Measurements from ENCODE around the gene CDO1.

The CDO1 gene

GRCh38 chr5:115813719-115814118, 2.7 kb downstream of the CDO1 start:
- no peak for TF ChIP-seq EGR1 (IDR thresholded peaks at IDR 0.05)
- no peak for TF ChIP-seq CREB1 (IDR thresholded peaks at IDR 0.05; ENCODE audit: low read depth)
- no peak for TF ChIP-seq YY1 (IDR thresholded peaks at IDR 0.05; ENCODE audit: low read depth)
- no peak for TF ChIP-seq NFIC (IDR thresholded peaks at IDR 0.05)
- TF ChIP-seq REST (IDR thresholded peaks at IDR 0.05; ENCODE audit: low read depth): no peak
- TF ChIP-seq TAF1 (IDR thresholded peaks at IDR 0.05; ENCODE audit: low read depth): no peak
- TF ChIP-seq TCF12 (IDR thresholded peaks at IDR 0.05; ENCODE audit: low read depth): no peak
- TF ChIP-seq MAX (IDR thresholded peaks at IDR 0.05): no peak
- no peak for TF ChIP-seq ZBTB7A (IDR thresholded peaks at IDR 0.05; ENCODE audit: low read depth)
- TF ChIP-seq EP300 (IDR thresholded peaks at IDR 0.05; ENCODE audit: borderline replicate concordance): no peak
- TF ChIP-seq RAD21 (IDR thresholded peaks at IDR 0.05; ENCODE audit: low read depth): no peak
- TF ChIP-seq FOXM1 (IDR thresholded peaks at IDR 0.05; ENCODE audit: borderline replicate concordance, low read depth): no peak
- no peak for TF ChIP-seq CEBPB (IDR thresholded peaks at IDR 0.05)
- TF ChIP-seq TEAD4 (IDR thresholded peaks at IDR 0.05): no peak
- TF ChIP-seq USF1 (IDR thresholded peaks at IDR 0.05): no peak

GRCh38 chr5:115812372-115812771, 4.1 kb downstream of the CDO1 start:
- TF ChIP-seq FOXM1 (IDR thresholded peaks at IDR 0.05; ENCODE audit: borderline replicate concordance, low read depth): no peak
- TF ChIP-seq EP300 (IDR thresholded peaks at IDR 0.05; ENCODE audit: borderline replicate concordance): no peak
- TF ChIP-seq CEBPB (IDR thresholded peaks at IDR 0.05): no peak
- TF ChIP-seq NFIC (IDR thresholded peaks at IDR 0.05): no peak
- no peak for TF ChIP-seq TAF1 (IDR thresholded peaks at IDR 0.05; ENCODE audit: low read depth)
- no peak for TF ChIP-seq REST (IDR thresholded peaks at IDR 0.05; ENCODE audit: low read depth)
- TF ChIP-seq TCF12 (IDR thresholded peaks at IDR 0.05; ENCODE audit: low read depth): no peak
- no peak for TF ChIP-seq RAD21 (IDR thresholded peaks at IDR 0.05; ENCODE audit: low read depth)
- no peak for TF ChIP-seq YY1 (IDR thresholded peaks at IDR 0.05; ENCODE audit: low read depth)
- TF ChIP-seq EGR1 (IDR thresholded peaks at IDR 0.05): no peak
- no peak for TF ChIP-seq MAX (IDR thresholded peaks at IDR 0.05)
- TF ChIP-seq TEAD4 (IDR thresholded peaks at IDR 0.05): no peak
- TF ChIP-seq USF1 (IDR thresholded peaks at IDR 0.05): no peak
- no peak for TF ChIP-seq CREB1 (IDR thresholded peaks at IDR 0.05; ENCODE audit: low read depth)
- no peak for TF ChIP-seq ZBTB7A (IDR thresholded peaks at IDR 0.05; ENCODE audit: low read depth)

GRCh38 chr5:115811406-115811805, 5.1 kb downstream of the CDO1 start:
- no peak for TF ChIP-seq FOXM1 (IDR thresholded peaks at IDR 0.05; ENCODE audit: borderline replicate concordance, low read depth)
- TF ChIP-seq ZBTB7A (IDR thresholded peaks at IDR 0.05; ENCODE audit: low read depth): no peak
- no peak for TF ChIP-seq MAX (IDR thresholded peaks at IDR 0.05)
- no peak for TF ChIP-seq TEAD4 (IDR thresholded peaks at IDR 0.05)

- TF ChIP-seq USF1 (IDR thresholded peaks at IDR 0.05) (no peak), FOXM1 (IDR thresholded peaks at IDR 0.05; ENCODE audit: borderline replicate concordance, low read depth) (no peak), YY1 (IDR thresholded peaks at IDR 0.05; ENCODE audit: low read depth) (no peak), REST (IDR thresholded peaks at IDR 0.05; ENCODE audit: low read depth) (no peak), TCF12 (IDR thresholded peaks at IDR 0.05; ENCODE audit: low read depth) (no peak), CREB1 (IDR thresholded peaks at IDR 0.05; ENCODE audit: low read depth) (no peak), NFIC (IDR thresholded peaks at IDR 0.05) (no peak), MAX (IDR thresholded peaks at IDR 0.05) (no peak), TAF1 (IDR thresholded peaks at IDR 0.05; ENCODE audit: low read depth) (no peak), ZBTB7A (IDR thresholded peaks at IDR 0.05; ENCODE audit: low read depth) (no peak), RAD21 (IDR thresholded peaks at IDR 0.05; ENCODE audit: low read depth) (no peak), EP300 (IDR thresholded peaks at IDR 0.05; ENCODE audit: borderline replicate concordance) (no peak), TEAD4 (IDR thresholded peaks at IDR 0.05) (no peak), CEBPB (IDR thresholded peaks at IDR 0.05) (no peak), EGR1 (IDR thresholded peaks at IDR 0.05) (no peak)
Observed at GRCh38 chr5:115810761-115811160, 5.7 kb downstream of the CDO1 start.

Measured in Ishikawa (cell line).